Limb (tissue), 2 donors: ENCODE results near the gene PHKB.
"Not testable (repeated sequence)": the region's sequence is repeated elsewhere in the genome, so short reads cannot be mapped to it uniquely, and the experiment has no call there.

Experiments
- DNase-seq, 2 donors: peaks; one replicate each; pipeline ENCODE4 v3.0.0-alpha.2; 2016; ENCODE audit errors: extremely low spot score in 2 of 2

The PHKB gene

DNA sequence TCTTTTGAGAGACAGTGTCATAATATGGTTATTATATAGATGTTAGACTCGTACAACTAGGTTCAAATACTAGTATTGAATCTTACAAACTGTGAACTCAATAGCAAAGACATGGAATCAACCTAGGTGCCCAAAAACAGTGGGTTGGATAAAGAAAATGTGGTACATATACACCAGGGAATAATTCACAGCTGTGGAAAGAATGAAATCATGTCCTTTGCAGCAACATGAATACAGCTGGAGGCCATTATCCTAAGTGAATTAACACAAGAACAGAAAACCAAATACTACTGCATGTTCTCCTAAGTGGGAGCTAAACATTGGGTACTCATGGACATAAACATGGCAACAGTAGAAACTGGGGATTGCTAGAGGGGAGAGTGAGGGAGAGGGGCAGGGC, 8.1 kb downstream of the PHKB start:
- DNase-seq, result no peak

DNA sequence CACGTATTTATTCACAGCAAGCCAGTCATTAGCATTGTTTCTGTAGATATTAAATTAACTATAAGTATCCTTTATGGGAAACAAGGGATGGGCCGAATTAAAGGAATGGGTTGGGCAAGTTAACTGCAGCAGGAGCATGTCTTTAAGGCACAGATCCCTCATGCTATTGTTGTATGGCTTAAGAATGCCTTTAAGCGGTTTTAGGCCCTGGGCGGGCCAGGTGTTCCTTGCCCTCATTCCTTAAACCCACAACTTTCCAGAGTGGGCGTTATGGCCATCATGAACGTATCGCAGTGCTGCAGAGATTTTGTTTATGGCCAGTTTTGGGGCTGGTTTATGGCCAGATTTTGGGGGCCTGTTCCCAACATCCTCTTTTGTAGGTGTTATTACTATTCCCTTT, 9.1 kb downstream of the PHKB start:
- no peak for DNase-seq

DNA sequence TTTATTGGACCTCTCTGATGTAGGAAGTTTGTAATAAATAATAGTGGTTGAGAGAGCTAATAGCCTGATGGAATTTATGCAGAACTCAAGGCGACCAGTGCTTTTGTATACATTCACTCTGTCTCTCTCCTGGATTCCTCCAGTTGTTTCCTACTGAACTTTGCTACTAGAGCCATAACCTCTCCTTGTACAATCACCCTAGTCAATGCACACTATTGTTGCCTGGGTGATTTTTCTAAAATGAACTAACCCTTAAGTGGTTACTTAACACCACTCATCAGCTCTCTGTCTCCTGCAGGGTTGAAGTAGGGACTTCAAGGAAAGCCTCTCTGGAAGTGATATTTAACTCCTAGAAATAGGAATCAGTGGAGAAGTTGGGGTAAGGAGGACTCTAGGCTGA, 9.7 kb downstream of the PHKB start:
- no peak for DNase-seq

DNA sequence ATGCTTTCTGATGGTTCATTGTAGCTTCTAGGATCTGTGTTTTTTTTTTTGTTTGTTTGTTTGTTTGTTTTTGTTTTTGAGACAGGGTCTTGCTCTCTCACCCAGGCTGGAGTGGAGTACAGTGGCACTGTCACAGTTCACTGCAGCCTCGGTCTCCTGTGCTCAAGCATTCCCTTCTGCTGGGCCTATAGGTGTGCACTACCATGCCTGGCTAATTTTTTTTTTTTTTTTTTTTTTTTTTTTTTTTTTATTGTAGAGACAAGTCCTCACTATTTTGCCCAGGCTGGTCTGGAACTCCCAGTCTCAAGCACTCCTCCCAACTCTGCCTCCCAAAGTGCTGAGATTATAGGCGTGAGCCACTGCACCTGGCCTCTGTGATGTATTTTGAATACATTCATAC, 11.9 kb downstream of the PHKB start:
- DNase-seq, result not testable (repeated sequence)

DNA sequence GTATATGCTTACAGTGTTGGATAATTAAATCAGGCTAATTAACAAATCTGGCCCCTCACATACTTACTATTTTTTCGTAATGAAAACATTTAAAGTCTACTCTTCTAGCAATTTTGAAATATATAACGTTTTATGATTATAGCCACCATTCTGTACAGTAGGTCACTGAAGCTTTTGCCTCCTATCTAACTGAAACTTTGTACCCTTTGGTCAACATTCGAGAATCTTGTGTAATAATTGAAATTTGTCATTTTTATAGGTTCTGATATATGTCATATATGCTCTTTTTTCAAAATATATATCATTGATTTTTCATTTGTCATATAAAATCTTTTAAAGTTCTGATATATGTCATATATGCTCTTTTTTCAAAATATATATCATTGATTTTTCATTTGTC, 12.7 kb downstream of the PHKB start:
- no peak for DNase-seq

DNA sequence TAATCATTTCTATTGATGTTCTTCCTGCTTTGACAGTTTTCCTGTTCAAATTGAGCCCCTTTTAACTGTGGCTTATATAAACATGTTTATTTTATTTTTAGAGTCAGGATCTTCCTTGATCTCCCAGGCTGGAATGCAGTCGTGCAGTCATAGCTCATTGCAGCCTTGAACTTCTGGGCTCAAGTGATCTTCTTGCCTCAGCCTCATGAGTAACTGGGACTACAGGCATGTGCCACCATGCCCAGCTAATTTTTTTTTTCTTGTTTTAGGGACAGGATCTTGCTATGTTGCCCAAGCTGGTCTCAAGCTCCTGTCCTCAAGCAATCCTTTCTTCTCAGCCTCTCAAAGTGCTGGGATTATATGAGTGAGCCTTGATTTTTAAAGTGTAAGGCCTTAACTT, 14.7 kb downstream of the PHKB start:
- no peak for DNase-seq

DNA sequence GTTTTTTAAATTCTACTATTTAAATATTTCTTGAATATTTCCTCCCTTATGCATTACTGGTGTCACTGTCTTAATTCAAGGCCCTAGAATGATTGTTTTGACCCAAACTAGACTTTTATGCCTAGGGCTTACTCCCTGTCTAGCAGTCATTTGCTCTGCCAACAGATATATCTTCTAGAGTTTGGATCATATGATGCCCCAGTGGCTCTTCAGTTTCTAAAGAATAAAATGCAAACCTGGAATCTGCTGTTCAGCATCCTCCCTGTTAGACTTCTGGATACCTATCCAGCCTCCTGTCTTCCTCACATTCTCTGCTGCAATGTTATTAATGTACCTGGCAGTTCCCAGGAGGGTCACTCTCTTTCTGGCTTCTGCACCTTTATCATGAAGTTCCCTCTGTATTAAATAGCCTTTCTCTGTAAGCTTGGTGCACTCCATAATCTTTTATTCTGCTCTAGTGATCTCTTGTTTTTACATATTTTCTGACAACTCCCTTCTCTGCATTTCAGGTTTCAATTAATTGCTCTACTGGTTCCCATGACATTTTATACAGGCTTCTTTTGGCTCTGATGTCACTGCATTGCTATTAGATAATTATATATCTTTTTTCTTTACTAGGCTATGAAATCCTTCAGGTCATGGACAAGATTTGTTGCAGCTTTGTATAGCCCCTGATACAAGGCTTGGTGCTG, 15.7 kb downstream of the PHKB start:
- DNase-seq, result no peak

DNA sequence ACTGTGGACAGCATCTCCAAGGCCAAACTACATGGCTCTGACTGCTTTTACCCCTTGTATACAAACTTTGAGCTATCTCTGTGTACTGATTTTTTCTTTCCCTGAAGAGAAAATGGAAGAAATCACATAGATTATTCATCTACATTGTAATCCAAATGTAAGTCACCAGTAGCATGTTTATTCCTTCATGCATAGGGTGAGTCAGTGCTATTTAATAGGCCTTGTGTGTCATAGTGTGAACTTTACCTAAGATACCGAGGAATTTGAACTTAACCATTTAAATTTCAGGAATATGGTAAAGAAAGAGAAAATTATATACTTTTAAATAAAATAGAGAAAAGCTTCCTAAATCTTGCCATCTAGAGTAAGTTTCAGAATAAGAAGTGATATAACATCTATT, 16.5 kb downstream of the PHKB start:
- DNase-seq, result no peak

DNA sequence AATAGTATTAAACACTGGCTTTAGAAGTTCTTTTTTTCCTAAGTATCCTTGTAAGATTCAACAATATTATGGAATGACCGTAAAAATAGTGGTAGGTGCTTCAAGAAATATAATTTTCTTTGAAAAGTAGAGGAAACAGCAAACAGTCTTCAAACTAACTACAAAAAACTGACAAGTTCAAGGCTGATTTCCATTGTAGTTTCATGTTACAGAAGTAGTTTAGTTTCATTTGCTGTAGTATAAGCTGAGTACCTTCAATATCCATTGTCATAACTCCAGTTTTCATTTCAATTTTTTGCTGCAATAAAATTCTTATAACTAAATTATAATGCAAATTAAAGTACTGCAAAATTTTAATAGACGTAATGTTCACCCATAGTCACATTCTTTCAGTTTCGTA, 19.3 kb downstream of the PHKB start:
- DNase-seq, result no peak

DNA sequence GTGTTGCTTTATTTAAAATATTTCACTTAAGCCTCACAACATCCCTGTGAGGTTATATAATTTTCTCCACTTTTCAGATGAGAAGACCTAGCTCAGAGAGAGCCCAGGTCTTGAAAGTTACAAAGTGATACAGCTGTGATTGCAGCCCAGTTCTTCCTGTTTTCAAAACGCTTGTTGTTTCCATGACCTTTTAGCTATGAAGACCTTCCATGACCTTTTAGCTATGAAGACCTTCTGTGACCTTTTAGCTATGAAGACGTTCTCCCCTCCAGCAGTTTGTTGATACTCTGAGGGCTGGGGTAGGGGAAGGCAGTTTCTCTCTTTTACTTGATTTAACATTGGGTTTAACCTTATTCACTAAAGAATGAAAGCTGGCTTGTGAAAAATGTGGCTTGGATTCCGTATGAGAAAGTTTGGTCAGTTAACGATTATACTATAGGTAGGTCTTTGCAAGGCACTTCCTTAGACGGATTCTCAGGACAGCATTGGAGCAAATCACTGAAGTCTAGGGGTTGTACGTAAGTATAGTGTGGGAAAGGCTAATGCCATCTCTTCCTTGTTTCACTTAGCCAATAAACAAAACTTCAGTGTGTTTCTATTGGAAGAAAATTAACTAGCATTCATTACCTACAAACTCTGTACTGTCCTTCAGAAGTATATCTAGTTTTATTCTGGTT, 20.7 kb downstream of the PHKB start:
- DNase-seq, result no peak

DNA sequence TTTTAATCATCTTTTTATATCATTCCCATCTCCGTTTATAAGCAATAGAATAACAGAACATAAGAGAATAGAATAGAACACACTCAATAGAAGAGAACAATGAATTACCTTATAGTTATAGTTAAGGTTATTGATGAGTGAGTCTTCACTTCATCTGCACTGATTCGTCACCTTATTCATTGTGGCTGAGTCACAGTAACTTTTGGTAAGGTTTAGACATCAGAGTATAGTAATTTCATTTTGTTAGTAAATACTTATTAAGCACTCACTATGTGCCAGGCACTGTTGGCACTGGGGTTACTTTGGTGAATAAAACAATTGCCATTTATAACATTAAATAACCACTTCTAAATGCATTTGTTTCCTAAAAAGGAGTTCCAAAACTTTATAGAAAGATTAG, 22.5 kb downstream of the PHKB start:
- no peak for DNase-seq

DNA sequence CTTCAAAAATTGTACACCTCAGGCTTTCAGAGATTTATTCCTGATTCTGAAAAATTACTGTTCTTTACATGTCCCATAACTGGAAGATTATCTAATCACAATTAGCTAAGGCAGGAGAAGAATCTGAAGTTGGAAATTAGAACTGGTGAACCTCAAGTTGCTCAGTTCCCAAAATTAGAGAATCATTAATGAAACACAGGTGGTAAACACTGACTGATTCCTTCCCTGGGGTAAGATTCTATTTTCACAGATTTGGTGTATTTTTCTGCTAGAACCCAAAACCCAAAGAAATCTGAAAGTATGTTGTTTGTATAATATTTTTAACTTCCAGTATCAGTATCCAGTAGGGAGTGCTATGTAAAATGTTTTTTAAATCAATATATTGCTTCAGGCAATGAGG, 25.7 kb downstream of the PHKB start:
- DNase-seq, result no peak

DNA sequence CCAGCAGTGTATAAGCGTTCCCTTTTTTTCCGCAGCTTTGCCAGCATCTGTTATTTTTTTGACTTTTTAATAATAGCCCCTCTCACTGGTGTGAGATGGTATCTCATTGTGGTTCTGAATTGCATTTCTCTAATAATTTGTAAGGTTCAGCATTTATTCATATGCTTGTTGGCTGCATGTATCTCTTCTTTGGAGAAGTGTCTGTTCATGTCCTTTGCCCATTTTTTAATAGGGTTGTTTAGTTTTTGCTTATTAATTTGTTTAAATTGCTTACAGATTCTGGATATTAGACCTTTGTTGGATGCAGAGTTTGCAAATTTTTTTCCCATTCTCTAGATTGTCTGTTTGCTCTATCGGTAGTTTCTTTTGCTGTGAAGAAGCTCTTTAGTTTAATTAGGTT, 26.9 kb downstream of the PHKB start:
- no peak for DNase-seq

DNA sequence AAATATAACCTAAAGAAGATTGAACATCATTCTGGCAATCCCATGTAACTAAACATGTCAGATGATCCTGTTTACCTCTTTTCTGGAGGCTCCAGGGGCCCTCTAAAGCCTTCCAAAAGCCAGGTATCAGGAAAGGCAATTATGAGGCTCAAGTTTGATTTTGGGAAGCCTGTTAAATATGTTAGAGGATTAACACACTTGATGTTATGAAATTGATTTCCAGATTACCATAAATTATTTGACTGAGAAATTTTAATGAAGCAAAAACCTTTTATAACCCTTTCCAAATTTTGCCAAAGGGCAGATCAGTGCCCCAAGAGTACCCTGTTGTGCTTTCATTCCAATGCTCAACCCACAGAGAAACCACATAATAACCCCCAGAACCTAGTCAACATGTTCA, 29.3 kb downstream of the PHKB start:
- no peak for DNase-seq

DNA sequence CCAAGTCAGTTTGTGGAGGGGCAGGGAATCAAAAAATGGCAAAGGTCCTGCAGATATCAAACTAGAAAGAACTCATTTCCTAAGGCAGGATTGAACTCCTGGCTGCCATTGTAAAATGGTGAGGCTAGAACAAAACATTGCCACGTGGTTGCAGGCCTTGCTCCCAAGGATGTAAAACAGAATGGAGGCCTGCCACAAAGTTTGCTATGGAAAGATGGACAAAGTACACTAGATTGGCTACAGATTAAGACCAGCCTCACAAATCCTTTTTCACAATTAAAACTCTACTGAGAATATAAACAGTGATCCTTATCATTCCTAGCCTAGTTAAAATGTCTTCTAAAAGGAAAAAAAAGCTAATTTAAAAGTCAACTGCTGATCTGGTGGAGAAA, 30.9 kb downstream of the PHKB start:
- DNase-seq, result no peak

DNA sequence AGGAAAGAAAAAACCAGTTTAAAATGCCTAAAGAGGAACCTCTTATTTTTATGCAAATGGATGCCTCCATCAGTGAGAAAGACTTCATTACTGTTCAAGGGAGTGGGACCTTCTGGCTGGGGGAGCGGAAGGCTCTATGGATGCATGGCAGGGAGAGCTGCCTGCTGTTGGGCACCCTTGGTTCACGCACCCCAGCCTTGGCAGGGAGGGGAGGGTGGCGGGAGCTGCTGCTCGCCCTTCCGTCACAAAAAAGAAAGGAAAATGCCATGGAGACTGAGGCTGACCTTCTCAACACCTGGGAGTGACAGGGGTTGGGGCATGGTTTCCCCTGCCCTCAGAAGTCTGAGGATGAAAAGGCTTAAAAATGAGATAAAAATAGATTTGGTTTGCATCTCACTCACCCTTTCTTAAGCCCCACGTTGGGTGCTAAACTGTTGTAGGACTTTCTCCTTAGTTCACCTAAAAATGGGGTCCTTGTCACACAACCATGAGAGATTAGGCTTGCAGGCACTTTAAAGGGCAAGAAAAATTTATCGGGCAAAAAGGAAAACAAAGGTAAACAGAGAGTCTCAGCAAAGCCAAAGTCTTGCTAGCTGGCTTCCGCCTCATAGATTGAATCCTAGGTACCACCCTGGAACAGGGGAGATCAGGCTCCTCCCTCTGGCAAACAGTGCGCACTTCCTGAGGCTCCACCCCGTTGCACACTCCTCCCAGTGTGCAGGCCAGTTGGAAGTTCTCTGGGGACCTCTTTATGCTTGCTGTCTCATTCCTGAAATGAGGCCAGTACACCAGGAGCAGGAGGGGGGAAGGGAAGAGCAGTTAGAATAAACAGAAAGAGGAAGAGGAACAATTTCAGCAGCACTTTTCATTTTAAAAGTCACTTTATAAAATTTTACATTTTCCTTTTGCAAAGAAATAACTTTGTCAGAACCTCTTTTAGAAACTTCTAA, 31.6 kb downstream of the PHKB start:
- no peak for DNase-seq

DNA sequence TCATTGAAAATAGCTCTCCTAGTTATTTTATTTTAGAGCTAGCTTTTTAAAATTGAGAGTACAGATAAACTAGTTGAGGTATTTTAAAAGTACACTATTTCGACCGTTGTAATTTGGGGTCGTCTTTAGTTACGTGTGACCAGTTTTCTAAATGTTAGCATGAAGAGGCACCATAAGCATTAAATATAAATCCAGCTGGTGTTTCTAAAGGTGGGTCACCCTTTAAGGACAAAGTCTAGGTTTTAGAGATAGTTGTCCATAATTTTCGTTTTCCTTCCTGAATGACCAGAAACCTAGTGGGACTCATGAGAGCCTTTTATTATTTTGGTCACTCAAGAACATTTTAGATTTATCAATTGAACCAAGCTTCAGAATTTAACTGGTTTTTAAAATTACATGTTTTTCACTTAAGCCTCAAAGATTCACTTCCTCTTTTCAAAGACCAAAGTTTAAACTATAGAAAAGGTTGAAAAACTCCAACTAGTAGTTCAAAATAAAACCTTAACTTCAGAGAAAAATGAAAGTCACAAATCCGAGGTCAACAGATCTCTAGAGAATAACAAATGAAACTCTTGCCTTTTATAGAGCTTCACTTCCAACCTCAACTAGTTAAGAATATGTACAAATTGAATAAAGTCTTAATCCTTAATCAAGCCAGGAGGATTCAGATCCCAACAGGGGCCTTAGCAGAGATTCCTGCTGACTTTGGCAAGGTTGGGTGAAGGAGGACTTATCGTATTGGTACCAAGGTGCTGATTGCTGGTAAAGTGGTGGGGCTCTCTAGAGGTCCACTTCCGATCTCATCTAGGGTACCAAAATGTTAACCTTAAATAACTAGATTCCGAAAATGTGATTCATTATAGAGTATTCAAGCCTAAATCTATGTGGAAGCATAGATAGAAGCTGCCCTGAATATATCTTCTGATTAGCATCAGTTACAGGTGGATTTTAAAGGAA, 32.5 kb downstream of the PHKB start:
- DNase-seq, result no peak

DNA sequence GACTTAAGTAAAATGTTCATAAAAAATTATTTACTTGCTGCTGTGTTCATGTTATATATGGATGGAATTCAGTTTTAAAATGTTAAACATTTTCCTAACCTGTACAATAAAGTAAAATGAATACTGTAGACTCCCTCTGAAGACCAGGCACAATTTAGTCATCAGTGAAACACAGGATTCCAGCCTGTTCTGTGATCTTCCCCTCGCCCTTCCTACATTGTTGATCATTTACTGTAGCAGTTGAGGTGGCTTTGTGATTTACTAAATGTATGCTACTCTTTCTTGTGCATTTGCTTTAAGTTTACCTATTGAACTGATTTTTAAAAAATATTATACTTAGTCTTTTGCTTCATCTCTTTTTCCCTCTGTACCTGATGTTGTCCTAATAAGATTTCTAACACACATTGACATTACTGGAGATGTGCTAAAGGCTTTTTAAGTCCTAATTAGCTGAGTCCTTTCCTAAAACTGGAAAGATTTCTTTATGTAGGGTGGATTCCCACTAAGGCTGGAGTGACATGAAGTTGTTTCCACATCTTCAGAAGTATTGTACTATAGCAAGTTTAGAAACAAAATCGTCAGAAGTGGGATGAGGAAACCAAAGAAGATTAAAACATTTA, 38.1 kb downstream of the PHKB start:
- no peak for DNase-seq

DNA sequence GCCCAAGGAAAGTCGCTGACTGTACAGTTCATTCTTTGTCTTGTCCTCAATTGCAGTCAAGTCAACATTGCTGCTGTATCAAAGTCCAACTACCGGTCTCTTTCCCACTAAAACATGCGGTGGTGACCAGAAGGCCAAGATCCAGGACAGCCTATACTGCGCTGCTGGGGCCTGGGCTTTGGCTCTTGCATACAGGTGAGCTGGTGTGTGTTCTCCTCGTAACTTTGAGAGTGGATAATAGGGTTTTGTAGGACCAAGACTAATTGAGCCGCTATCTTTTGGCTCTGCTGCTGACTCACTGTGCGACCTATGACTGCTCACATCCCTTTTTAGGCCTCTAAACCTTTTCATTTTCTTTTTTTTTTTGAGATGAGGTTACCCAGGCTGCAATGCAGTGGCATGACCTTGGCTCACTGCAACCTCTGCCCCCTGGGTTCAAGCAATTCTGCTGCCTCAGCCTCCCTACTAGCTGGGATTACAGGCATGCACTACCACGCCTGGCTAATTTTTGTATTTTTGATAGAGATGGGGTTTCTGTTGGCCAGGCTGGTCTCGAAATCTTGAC, 38.7 kb downstream of the PHKB start:
- no peak for DNase-seq

DNA sequence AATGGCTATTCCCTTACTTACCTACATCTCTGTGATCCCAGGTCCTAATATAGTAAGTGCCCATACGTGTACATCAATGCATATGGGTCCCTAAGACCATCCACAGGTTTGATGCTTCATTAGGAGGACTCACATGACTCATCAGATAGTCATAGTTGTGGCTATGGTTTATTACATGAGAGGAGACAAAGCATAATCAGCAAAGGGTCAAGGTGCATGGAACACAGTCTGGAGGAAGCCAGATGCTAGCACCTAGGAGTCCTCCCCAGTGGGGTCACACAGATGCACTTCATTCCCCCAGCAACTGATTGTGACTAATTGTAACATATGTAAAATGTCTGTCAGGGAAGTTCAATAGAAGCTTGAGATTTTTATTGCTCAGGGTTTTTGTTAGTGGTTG, 42.8 kb downstream of the PHKB start:
- DNase-seq, result no peak

DNA sequence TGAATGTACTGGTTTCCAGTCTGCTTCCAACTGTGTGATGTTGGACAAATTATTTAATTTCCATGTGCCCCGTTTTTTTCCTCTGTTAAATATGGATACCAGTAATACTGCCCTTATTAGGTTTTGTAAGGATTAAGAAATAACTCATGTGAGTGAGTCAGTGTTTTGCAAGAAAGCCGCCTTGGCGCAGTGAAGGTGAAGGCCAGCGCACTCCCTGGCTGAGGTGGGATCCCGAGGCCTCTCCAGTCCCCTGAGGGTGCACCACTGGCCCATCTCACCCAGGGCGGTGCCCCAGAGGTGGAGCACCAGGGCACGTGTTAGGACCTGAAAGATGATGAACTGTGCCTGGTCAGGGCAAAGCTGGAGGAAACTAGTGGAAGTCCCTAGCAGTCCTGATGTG, 43.5 kb downstream of the PHKB start:
- no peak for DNase-seq
